Activated effector memory CD4-positive, alpha-beta T cell treated with anti-CD3 and anti-CD28 coated beads, Interleukin-2, amount 50 U/mL, for 16 hours (primary cell): ENCODE measurements around the gene PAPOLG.
"Not testable (repeated sequence)": the region's sequence is repeated elsewhere in the genome, so short reads cannot be mapped to it uniquely, and the experiment has no call there.

ENCODE experiments used
- DNase-seq: peaks from one replicate; pipeline ENCODE4 v3.0.0-alpha.2; 2020

The PAPOLG gene

GRCh38 chr2:60825666-60826065, 69.6 kb downstream of the PAPOLG start:
- no peak for DNase-seq

- DNase-seq, result no peak
Measured at GRCh38 chr2:60826111-60826510, 70.0 kb downstream of the PAPOLG start.

GRCh38 chr2:60826860-60827259, 70.8 kb downstream of the PAPOLG start:
- DNase-seq, result not testable (repeated sequence)

- DNase-seq, result no peak
Measured at GRCh38 chr2:60827369-60827768, 71.3 kb downstream of the PAPOLG start.

GRCh38 chr2:60830991-60831390, 74.9 kb downstream of the PAPOLG start:
- no peak for DNase-seq

- no peak for DNase-seq
Measured at GRCh38 chr2:60831921-60832320, 75.9 kb downstream of the PAPOLG start.

- DNase-seq, result no peak
Measured at GRCh38 chr2:60832621-60833020, 76.6 kb downstream of the PAPOLG start.

GRCh38 chr2:60834270-60834717, 78.2 kb downstream of the PAPOLG start:
- DNase-seq, result no peak

GRCh38 chr2:60836491-60836890, 80.4 kb downstream of the PAPOLG start:
- no peak for DNase-seq

GRCh38 chr2:60837123-60837522, 81.1 kb downstream of the PAPOLG start:
- no peak for DNase-seq

- no peak for DNase-seq
Measured at GRCh38 chr2:60838481-60838880, 82.4 kb downstream of the PAPOLG start.

- no peak for DNase-seq
Measured at GRCh38 chr2:60839126-60839813, 83.2 kb downstream of the PAPOLG start.

GRCh38 chr2:60840880-60841279, 84.8 kb downstream of the PAPOLG start:
- DNase-seq, result no peak

GRCh38 chr2:60843006-60843405, 86.9 kb downstream of the PAPOLG start:
- no peak for DNase-seq

GRCh38 chr2:60844105-60844504, 88.0 kb downstream of the PAPOLG start:
- DNase-seq, result no peak

GRCh38 chr2:60847854-60848253, 91.8 kb downstream of the PAPOLG start:
- DNase-seq, result no peak
